Mammary epithelial cell (primary cell): ENCODE results near the gene MED31.

Experiments
- EZH2 ChIP-seq: IDR thresholded peaks from 2 replicates; pipeline ENCODE4 v1.6.1; 2012; ENCODE audit warnings: low read length, inconsistent platforms, borderline replicate concordance
- TF ChIP-seq, protein P1 (sequence below), 2 donors: IDR thresholded peaks in 1 of 2; conservative IDR thresholded peaks in 1 of 2; 2 replicates each; pipeline ENCODE4 v1.5.1; 2011 to 2012; ENCODE audit warnings: inconsistent platforms in 2 of 2, low read length in 2 of 2, mild to moderate bottlenecking in 2 of 2, control low read depth in 1 of 2, low read depth in 1 of 2; ENCODE audit not compliant: insufficient read depth in 1 of 2; ENCODE audit errors: extremely low read depth in 1 of 2

- TF ChIP-seq, protein P1, sequence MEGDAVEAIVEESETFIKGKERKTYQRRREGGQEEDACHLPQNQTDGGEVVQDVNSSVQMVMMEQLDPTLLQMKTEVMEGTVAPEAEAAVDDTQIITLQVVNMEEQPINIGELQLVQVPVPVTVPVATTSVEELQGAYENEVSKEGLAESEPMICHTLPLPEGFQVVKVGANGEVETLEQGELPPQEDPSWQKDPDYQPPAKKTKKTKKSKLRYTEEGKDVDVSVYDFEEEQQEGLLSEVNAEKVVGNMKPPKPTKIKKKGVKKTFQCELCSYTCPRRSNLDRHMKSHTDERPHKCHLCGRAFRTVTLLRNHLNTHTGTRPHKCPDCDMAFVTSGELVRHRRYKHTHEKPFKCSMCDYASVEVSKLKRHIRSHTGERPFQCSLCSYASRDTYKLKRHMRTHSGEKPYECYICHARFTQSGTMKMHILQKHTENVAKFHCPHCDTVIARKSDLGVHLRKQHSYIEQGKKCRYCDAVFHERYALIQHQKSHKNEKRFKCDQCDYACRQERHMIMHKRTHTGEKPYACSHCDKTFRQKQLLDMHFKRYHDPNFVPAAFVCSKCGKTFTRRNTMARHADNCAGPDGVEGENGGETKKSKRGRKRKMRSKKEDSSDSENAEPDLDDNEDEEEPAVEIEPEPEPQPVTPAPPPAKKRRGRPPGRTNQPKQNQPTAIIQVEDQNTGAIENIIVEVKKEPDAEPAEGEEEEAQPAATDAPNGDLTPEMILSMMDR (conservative IDR thresholded peaks at IDR 0.05 in 1 of 2, IDR thresholded peaks at IDR 0.05 in 1 of 2; ENCODE audit: extremely low read depth in 1 of 2, insufficient read depth in 1 of 2, low read depth in 1 of 2, low read length in 2 of 2), result no peak
- no peak for TF ChIP-seq EZH2
These were observed 30.9 kb upstream of the MED31 start for GRCh38 chr17:6682339-6682738.
